DND-41 (cell line): ENCODE results near the gene LRP10.

Source experiments
- ATAC-seq: fragments of 200-7000 bp; cut with Tn5 transposase; 3 replicates; pipeline ENCODE4 v1.9.1; 2021; ENCODE audit warnings: low read depth; ENCODE audit not compliant: insufficient read depth
- DNase-seq: peaks from one replicate; pipeline ENCODE4 v3.0.0-alpha.2; 2020
- H2AFZ ChIP-seq: 2 replicates; pipeline ENCODE4 v1.6.0; 2012; ENCODE audit warnings: low read depth, low read length
- H3K27ac ChIP-seq: 2 replicates; pipeline ENCODE4 v1.5.1; 2012; ENCODE audit warnings: low read length, inconsistent platforms
- H3K27me3 ChIP-seq: fragments of 200-600 bp; sonication (generic); 2 replicates; pipeline ENCODE4 v1.6.0; 2012; ENCODE audit warnings: low read length, mild to moderate bottlenecking, inconsistent platforms; ENCODE audit not compliant: insufficient read depth, poor library complexity
- H3K36me3 ChIP-seq: 2 replicates; pipeline ENCODE4 v1.5.1; 2012; ENCODE audit warnings: low read length, inconsistent platforms; ENCODE audit not compliant: insufficient read depth
- H3K4me1 ChIP-seq: 2 replicates; pipeline ENCODE4 v1.5.1; 2012; ENCODE audit warnings: mild to moderate bottlenecking, low read length; ENCODE audit not compliant: insufficient read depth
- H3K4me2 ChIP-seq: 2 replicates; pipeline ENCODE4 v1.6.0; 2012; ENCODE audit warnings: mild to moderate bottlenecking, moderate library complexity, low read length, inconsistent platforms; ENCODE audit not compliant: insufficient read depth
- H3K4me3 ChIP-seq, 2 experiments: fragments of 200-600 bp in 1 of 2; shearing (Covaris generic) in 1 of 2; 2 replicates each; pipeline ENCODE4 v1.5.1; 2012 to 2016; ENCODE audit warnings: inconsistent platforms in 2 of 2, low read length in 2 of 2, mild to moderate bottlenecking in 2 of 2, low read depth in 1 of 2, moderate library complexity in 1 of 2
- H3K79me2 ChIP-seq: 2 replicates; pipeline ENCODE4 v1.6.0; 2012; ENCODE audit warnings: low read length, inconsistent platforms; ENCODE audit not compliant: insufficient read depth
- H3K9ac ChIP-seq: 2 replicates; pipeline ENCODE4 v1.6.0; 2012; ENCODE audit warnings: low read depth, mild to moderate bottlenecking, inconsistent platforms, low read length, moderate library complexity
- H3K9me3 ChIP-seq: 2 replicates; pipeline ENCODE4 v1.5.1; 2012; ENCODE audit warnings: low read length, moderate library complexity, mild to moderate bottlenecking, inconsistent platforms; ENCODE audit not compliant: insufficient read depth, severe bottlenecking
- H4K20me1 ChIP-seq: 2 replicates; pipeline ENCODE4 v1.6.0; 2012; ENCODE audit warnings: low read length; ENCODE audit not compliant: insufficient read depth
- EZH2 ChIP-seq: IDR thresholded peaks from 3 replicates; pipeline ENCODE4 v1.6.1; 2012; ENCODE audit warnings: borderline replicate concordance, low read depth, mild to moderate bottlenecking, moderate library complexity, low read length, inconsistent platforms; ENCODE audit not compliant: severe bottlenecking
- TF ChIP-seq, protein P1 (sequence below): IDR thresholded peaks from 2 replicates; pipeline ENCODE4 v1.5.1; 2012; ENCODE audit warnings: borderline replicate concordance, low read length, moderate library complexity, mild to moderate bottlenecking; ENCODE audit not compliant: poor library complexity, severe bottlenecking; ENCODE audit errors: extremely low read depth

Gene LRP10

DNA sequence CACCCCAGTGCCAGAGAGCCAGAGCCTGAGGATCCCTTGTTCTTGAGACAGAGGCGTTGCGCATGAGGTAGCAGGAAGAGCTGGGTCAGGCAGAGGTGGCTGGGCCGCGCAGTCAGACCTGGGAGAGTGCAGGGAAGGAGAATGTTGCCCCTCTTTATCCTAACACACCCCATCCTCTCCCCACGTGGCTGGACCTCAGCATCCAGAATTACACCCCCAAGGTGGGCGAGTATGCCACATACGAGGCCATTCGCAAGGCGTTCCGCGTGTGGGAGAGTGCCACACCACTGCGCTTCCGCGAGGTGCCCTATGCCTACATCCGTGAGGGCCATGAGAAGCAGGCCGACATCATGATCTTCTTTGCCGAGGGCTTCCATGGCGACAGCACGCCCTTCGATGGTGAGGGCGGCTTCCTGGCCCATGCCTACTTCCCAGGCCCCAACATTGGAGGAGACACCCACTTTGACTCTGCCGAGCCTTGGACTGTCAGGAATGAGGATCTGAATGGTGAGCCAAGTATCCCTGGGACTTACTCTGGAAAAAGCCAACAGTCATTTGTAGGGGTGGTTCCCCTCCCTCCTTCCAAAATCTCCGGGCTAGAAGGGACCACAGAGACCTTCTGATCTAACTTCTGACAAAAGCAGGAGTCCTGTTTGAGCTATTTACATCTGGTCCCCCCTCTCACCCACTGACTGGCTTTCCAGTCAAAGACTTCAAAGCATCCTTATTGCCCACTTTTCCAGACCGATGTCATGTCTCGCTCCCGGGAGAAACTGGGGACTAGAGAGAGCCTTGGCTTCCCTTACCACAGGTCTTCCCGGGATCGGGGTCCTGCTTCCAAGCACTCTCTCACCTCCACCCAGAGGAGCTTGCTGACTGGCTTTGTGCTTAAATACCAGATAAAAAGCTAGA is 29.1 kb upstream of the LRP10 start:
- TF ChIP-seq, protein P1, sequence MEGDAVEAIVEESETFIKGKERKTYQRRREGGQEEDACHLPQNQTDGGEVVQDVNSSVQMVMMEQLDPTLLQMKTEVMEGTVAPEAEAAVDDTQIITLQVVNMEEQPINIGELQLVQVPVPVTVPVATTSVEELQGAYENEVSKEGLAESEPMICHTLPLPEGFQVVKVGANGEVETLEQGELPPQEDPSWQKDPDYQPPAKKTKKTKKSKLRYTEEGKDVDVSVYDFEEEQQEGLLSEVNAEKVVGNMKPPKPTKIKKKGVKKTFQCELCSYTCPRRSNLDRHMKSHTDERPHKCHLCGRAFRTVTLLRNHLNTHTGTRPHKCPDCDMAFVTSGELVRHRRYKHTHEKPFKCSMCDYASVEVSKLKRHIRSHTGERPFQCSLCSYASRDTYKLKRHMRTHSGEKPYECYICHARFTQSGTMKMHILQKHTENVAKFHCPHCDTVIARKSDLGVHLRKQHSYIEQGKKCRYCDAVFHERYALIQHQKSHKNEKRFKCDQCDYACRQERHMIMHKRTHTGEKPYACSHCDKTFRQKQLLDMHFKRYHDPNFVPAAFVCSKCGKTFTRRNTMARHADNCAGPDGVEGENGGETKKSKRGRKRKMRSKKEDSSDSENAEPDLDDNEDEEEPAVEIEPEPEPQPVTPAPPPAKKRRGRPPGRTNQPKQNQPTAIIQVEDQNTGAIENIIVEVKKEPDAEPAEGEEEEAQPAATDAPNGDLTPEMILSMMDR = no peak
- TF ChIP-seq EZH2 = no peak
- Histone ChIP-seq H3K4me3 (no peak overlapping the region), H3K27ac (no peak overlapping the region), H3K4me1 (no peaks in the 10 kb centered on the region), H3K9me3 (no peaks in the 10 kb centered on the region), H3K9ac (no peak overlapping the region), H3K4me2 (no peak overlapping the region), H3K27me3 (peaks cover 13% of the 10 kb centered on the region), H2AFZ (no peak overlapping the region), H3K79me2 (no peaks in the 10 kb centered on the region), H3K36me3 (no peaks in the 10 kb centered on the region), H4K20me1 (no peaks in the 10 kb centered on the region; the same call in 1 of the 2 replicates)
- no peak for DNase-seq
- ATAC-seq = no peak

DNA sequence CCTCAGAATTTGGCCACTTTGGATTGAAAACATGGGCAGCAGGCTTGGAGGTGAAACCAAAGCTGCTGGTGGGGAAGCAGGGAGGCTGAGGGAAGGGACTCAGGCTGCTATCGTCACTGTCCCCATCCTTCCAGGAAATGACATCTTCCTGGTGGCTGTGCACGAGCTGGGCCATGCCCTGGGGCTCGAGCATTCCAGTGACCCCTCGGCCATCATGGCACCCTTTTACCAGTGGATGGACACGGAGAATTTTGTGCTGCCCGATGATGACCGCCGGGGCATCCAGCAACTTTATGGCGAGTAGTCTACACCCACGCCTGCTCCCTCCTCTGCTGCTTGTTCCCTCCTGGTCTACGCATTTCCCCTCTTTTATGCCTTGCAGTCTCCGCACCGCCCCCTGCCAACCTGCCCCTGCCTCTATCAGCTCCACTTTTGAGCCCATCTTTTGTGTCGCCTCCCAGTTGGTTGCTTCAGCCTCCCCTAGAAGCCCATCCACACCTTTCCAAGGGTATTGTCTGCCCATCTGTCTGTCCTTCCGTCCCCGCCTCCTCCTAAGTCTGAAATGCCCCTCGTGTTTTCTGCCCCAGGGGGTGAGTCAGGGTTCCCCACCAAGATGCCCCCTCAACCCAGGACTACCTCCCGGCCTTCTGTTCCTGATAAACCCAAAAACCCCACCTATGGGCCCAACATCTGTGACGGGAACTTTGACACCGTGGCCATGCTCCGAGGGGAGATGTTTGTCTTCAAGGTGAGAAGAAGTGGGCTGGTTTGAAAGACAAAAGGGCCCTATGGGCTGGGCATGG is 28.2 kb upstream of the LRP10 start:
- Histone ChIP-seq H3K27ac (no peak overlapping the region), H3K79me2 (no peaks in the 10 kb centered on the region), H3K36me3 (no peaks in the 10 kb centered on the region), H3K4me3 (no peak overlapping the region), H3K4me1 (no peaks in the 10 kb centered on the region), H3K9me3 (no peaks in the 10 kb centered on the region), H3K27me3 (peaks cover 13% of the 10 kb centered on the region), H3K9ac (no peak overlapping the region), H3K4me2 (no peak overlapping the region), H4K20me1 (no peaks in the 10 kb centered on the region; the same call in 1 of the 2 replicates), H2AFZ (no peak overlapping the region)
- ATAC-seq (no peak), DNase-seq (no peak)
- TF ChIP-seq, protein P1 = no peak
- TF ChIP-seq EZH2 = no peak

DNA sequence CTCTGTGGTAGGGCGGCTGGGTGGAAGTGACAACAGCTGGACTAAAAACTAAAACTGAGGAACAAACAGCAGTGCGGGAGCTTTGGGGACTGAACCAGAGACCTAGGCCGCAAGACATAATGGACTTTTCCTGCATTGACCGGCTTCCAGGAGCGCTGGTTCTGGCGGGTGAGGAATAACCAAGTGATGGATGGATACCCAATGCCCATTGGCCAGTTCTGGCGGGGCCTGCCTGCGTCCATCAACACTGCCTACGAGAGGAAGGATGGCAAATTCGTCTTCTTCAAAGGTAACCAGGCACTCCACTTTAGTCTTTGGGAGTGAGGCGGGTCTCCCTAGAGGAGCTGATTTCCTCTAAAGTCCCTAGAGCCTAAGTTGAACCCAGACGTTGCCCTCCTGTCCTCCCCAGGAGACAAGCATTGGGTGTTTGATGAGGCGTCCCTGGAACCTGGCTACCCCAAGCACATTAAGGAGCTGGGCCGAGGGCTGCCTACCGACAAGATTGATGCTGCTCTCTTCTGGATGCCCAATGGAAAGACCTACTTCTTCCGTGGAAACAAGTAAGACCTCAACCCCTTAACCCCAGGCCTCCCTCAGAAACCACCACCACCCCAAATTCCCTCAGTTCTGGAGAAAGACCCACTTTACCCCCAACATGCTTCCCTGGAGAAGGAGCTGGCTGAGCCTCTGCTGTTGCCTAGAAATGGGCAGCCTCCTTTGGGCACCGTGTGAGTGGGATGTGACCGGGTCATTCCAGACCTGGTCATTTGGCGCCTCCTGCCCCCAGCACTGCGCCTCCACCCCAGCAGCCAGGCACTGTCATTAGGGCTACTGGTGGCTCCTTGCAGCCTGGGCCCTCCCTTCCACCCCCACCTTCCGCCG is 27.1 kb upstream of the LRP10 start:
- H3K27ac ChIP-seq = no peak overlapping the region

More for the DNA sequence above, 27.1 kb upstream of the LRP10 start:
- no peaks in the 10 kb centered on the region for H3K9me3 ChIP-seq
- H3K9ac ChIP-seq = no peak overlapping the region
- DNase-seq = no peak
- H2AFZ ChIP-seq = no peak overlapping the region
- TF ChIP-seq, protein P1 = no peak
- no peak for TF ChIP-seq EZH2
- peaks cover 3% of the 10 kb centered on the region for H4K20me1 ChIP-seq
- no peak overlapping the region for H3K4me3 ChIP-seq
- H3K4me2 ChIP-seq = no peak overlapping the region
- no peak for ATAC-seq
- H3K27me3 ChIP-seq = peaks cover 20% of the 10 kb centered on the region
- no peaks in the 10 kb centered on the region for H3K79me2 ChIP-seq
- no peaks in the 10 kb centered on the region for H3K36me3 ChIP-seq
- no peaks in the 10 kb centered on the region for H3K4me1 ChIP-seq
